Measurements from ENCODE around the gene FES.
"Not testable (repeated sequence)": the region's sequence is repeated elsewhere in the genome, so short reads cannot be mapped to it uniquely, and the experiment has no call there.

The FES gene

GRCh38 chr15:90862964-90863778 is 21.1 kb upstream of the FES start:
- no peak for DNase-seq

GRCh38 chr15:90863987-90864386 is 20.3 kb upstream of the FES start:
- DNase-seq, result no peak

DNA sequence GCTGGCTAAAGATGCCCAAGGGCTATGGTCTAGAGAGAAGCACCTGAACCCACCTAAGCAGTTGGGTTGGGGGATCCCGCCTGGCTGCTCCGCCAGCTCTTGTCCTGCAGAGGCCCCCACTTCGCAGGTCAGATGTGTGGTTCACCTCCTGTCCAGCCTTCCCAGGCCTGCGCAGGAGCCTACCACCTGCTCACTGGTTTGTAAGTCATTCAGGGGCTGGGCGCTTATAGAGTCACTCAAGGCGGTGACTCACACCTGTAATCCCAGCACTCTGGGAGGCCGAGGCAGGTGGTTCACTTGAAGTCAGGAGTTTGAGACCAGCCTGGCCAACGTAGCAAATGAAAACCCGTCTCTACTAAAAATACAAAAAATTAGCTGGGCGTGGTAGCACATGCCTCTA is 19.8 kb upstream of the FES start:
- no peak for DNase-seq

DNA sequence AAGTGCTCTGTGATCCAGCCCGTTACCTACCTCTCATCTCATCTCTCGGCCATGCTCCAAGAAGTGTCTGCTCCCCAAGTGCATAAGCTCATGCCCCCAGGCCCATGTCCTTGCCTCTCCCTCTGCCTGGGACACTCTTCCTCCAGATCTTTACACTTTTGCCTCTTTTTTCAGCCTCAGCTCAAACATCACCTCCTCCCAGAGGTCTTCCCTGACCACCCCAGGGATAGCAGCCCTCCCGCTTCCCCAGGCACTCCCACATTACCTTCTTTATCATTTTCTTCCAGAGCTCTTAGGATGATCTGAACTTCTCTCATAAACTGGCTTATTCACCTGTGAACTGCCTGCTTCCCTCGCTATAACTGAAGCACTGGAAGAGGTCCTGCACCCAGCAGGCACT is 18.6 kb upstream of the FES start:
- no peak for DNase-seq

DNA sequence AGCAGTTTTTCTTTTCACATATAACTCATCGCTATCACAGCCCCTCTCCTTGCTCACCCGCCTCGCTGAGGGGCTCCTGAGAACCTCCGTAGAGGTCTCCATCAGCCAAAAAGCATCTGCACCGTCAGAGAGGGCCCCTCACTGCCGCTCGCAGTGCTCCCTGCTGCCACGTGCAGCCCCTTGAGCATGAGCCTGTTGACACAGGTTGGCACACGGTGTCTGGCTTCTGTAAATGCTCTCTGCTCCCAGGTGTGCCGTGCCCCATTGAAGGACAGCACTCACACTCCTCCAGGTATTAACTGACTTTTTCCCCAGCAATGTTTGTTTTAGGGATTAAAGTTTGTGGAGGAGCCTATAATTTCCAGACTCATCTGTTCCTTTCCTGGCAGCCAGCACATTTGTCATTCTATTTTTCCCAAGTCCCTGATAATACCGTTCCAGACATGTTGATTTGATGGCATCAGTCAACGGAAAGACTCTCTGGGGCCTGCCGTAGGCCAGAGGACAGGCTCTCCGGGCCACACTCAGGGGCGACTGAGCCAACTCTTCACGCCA is 18.1 kb upstream of the FES start:
- no peak for DNase-seq

DNA sequence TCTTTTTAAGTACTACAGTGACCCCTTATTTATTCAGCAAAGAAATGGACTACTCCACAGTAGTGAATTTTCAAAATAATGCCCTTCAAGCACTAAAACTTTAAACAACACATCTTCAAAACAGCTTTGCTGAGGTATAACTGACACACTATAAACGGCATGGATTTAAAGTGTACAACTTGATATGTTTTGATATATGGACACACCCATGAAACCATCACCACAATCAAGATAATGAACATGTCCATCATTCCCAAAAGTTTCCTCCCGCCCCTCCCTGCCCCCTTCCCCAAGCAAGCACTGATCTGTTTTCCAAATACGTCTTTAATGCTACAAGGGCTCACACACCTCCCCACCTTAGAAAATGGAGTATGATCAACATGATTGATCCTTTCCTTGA is 17.5 kb upstream of the FES start:
- DNase-seq, result no peak

GRCh38 chr15:90868261-90868689 is 16.0 kb upstream of the FES start, which contains the start of gene FURIN:
TSS of gene FURIN (plus strand) at chr15:90868588. CDS start at chr15:90875741, 7,153 bp downstream.
- no peak for DNase-seq

DNA sequence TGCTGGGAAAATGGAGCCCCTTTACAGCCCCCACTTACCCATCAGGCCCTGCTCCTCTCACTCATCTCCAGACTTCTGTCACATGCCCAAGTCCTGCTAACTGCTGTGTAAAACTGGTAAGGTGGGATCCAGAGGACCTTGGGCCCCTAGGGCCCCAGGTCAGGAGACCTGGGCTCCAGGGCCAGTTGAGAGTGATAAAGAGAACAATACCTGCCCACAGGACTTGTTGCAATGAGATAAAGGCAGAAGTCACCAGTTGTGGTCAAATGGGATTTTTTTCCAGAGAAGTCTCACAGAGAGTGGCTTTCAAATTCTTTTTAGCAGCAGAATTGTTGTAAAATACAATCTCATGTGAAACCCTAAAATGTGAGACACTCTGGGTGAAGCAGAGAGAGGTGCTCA is 15.2 kb upstream of the FES start:
- DNase-seq, result no peak

DNA sequence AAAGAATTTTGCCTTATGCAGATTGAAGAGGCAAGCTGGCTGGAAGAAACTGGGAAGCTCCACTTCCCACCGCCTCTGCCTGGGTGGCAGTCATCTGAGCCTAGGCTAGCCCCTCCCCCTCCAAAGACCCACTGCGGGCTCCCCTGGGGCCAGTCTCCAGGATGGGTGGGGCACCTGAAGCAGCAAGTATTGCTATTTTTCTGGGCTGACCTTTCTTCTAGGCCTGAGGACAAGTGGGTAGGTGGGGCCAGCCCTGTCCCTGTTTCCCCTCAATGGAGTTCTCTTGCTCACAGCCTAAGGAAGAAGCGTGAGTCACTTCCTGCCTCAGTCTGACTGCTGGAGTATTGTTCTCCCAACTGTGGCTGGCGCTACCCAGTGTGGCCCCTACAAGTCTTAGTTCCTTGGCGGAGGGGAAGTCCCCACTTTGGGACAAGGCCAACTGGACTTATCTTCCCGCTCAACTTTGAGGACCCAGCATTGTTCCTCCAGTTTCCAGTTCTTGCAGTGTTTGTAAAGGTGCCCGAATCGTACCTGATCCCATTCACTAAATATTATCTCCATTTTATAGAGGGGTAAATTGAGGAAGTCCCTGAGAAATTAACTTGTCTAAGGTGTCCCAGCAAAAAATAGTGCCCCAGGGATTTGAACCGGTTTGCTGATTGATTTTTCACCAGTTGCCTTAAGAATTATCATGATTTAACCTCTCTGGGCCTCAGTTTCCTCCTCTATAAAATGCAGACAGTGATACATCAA is 14.5 kb upstream of the FES start:
- DNase-seq, result no peak

DNA sequence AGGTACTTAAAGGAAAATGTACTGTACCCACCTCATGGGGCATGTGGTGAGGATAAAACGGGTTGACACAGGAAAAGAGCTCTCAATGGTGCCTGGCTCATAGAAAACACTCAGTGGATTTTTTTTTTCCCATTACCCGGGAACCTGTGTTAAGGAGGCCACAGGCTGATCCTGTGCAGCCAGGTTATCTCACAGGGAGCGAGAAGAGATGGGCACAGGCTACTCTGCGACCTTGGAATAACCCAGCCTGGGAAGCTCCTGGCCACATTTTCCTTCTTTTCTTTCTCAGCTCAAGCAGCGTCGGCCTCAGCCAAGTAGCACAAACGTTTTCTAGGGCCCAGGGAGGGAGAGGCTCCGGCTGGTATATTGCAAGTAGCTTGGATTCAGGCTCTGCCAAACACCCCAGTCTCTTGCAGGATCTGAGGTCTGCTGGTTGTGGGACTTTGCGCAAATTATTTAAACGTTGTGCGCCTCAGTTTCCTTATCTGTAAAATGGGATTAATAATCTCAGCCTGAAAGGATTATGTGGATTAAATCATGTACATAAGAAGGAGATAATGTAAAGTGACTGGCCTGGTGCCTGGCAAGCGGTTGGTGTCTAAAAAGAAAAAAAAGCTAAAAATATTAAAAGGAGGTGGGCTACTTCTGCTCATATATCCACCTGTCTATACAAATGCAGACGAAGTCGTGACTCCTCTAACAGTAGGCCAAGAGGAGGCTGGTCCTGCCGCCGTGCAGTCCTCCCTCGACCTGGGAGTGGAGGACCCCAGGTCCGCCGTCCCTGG is 13.8 kb upstream of the FES start:
- DNase-seq, result no peak

DNA sequence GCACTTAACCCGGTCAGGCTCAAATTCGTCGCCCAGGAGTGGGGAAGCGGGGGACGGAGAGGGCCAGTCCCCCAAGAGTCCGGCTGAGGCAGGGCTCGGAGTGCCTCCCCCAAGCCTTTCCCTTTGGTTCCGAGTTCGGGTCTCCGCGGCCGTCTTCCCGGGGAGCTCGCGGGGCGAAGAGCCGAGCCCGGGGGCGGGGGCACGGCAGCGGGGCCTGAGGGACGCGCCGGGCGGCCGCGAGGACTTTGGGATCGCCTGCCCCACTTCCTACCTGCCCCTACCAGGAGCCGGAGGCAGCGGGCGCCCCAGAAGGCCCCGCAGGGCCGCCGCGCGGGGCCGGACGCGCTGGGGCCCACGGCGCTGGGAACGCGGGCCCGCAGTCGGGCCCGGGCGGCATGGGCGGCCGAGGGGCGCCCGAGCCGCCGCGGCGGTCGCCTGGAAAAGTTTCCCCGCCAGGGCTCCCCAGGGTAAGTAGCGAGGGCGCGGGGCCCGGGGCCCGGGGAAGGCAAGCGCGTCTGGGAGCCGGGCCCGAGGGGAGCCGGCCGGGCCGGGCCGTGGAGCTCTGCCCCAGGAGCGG is 13.1 kb upstream of the FES start:
- DNase-seq, result no peak

DNA sequence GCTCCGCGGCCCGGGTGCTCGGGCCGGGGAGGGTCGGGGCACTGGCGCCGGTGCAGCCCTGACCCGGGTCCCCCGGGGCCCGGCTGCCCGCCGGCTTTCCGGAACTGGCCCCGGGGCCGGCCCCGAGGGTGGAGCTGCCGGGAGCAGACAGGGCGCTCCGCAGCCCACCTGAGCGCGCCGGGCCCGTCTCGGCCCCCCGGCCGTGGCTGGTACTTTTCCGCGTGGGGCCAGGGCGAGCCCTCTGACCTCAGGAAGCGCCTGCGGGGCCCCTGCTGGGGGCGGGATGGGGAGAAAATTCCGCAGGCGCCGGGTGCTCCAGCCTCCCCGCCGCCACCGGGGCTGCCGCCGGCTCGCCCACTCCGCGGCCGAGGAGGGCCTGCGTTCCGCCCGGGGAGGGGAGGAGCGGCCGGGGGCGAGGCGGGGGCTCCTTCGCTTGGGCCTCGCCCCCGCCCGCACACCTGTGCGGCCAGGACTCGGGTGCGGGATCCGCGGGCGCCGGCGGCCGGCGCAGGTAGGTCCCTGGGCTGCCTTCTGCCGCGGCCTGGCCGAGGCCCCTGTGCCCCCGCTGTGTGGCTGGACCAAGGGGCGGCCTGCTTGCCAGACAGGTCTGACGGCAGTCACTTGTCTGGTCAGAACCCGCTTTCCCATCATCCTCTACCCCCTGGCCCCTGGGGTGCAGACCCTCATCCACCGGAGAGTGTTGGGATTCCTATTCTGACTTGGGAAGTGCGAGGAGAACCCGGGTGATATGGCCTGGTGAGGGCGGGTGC is 12.4 kb upstream of the FES start:
- no peak for DNase-seq

DNA sequence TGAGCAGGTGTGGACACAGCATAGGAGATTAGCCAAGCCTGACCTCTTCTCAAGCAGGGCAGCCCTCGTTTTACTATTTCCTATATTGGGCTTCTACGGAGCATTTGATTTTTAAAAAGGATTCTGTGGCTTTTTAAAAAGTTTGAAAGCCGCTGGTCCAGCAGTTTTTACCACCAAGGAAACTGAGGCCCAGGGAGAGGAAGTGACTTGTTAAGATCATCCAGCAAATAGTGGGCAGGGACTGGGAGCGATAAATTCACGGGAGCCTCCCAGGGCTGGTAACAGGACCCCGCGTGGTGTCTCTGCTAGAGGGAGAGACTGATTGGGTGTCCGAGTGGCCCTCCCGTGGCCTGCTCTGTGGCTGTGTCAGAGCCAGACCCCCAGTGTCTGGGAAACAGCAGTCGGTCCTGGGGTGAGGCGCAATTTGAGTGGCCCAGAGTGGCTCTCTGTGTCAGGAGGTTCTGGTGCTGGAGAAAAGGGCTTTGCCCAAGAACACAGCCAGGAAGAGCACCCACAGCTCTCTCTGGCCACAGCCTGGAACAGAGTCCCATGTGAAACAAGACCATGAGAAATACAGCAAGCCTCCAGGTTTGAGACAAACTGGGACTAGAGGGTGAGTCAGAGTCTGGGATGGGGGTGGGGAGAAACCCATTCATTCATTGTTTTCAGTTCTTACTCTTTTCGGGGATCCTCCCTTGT is 11.7 kb upstream of the FES start:
- DNase-seq, result no peak

GRCh38 chr15:90873488-90873997 is 10.8 kb upstream of the FES start:
- DNase-seq, result no peak

- no peak for DNase-seq
These were observed 10.2 kb upstream of the FES start for GRCh38 chr15:90873998-90874605.

DNA sequence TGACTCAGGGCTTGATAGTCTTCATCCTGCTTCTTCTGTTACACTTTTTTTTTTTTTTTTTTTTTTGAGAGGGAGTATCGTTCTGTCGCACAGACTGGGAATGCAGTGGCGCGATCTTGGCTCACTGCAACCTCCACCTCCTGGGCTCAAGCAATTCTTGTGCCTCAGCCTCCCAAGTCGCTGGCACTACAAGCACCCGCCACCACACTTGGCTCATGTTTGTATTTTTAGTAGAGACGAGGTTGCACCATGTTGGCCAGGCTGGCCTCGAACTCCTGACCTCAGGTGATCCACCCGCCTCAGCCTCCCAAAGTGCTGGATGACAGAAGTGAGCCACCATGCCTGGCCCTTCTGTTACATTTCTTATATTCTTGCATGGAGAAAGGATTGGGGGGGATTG is 9.3 kb upstream of the FES start:
- not testable (repeated sequence) for DNase-seq

- no peak for DNase-seq
These were observed 8.7 kb upstream of the FES start for GRCh38 chr15:90875549-90875981.

DNA sequence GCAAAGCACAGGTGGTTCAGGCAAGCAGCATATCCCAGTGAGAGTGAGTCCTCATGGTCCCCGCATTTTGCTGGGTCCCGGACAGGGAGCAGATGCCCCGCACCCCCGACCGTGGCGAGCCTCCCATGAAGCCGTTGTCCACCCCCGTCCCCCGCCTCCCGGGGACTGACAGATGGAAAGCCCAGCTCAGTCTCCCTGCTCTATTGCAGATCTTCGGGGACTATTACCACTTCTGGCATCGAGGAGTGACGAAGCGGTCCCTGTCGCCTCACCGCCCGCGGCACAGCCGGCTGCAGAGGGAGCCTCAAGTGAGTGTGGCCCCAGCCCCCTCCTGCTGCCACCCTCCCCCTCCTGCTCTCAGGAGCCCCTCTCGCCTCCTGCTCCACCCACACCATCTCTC is 8.3 kb upstream of the FES start:
- DNase-seq, result no peak

- no peak for DNase-seq
These were observed 7.7 kb upstream of the FES start for GRCh38 chr15:90876512-90877170.

DNA sequence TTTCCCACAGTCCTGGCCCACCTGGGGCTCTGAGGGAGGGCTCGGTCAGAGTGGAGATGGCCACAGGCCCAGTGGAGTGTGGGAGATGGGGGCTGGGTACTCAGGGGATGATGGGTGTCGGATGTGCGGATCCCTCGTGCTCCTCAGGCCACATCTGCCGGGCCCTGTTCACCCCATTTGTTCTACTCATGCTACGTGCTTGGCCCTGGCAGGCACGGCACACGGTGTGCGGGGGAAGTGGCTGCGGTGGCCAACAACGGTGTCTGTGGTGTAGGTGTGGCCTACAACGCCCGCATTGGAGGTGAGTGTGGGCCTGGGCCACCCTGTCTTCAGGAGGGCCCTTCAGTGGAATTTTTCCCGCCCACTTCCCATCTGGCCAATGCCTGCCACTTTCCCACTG is 7.0 kb upstream of the FES start:
- DNase-seq, result no peak
